Prostate gland (tissue), 2 donors: ENCODE measurements around the gene ABCB8. TPM values are rescaled to one million over a fixed set of nuclear protein-coding genes. Genes with fewer than 3 reads are reported as not detected.
A peak's percentile ranks its signal among the peaks of the same experiment; 100 is the strongest.

Experiments
- DNase-seq: peaks from one replicate; pipeline ENCODE4 v3.0.0-alpha.2; 2019; ENCODE audit warnings: low spot score
- H3K27ac ChIP-seq, 2 donors: fragments of 200-600 bp; sonication (generic); 2 replicates each; pipeline ENCODE4 v1.5.1; 2017 to 2019
- H3K27me3 ChIP-seq: fragments of 200-600 bp; sonication (generic); replicated peaks from 2 replicates; pipeline ENCODE4 v1.5.1; 2019; ENCODE audit not compliant: insufficient read depth
- H3K36me3 ChIP-seq, 2 donors: fragments of 200-600 bp; sonication (generic); 1 replicate in 1 of 2; 2 replicates in 1 of 2; pipeline versions ENCODE4 v1.5.1 to v1.8.1; 2017 to 2019
- H3K4me1 ChIP-seq: fragments of 200-600 bp; sonication (generic); replicated peaks from 2 replicates; pipeline ENCODE4 v1.5.1; 2019
- H3K4me3 ChIP-seq, 2 donors: fragments of 200-600 bp; sonication (generic); 2 replicates each; pipeline ENCODE4 v1.5.1; 2017 to 2019
- H3K9me3 ChIP-seq: fragments of 200-600 bp; sonication (generic); 2 replicates; pipeline ENCODE4 v1.5.1; 2017
- POLR2A ChIP-seq: fragments of 450-650 bp; IDR thresholded peaks from one replicate; pipeline ENCODE4 v1.6.1; 2016; ENCODE audit warnings: antibody characterized with exemption, mild to moderate bottlenecking
- POLR2AphosphoS5 ChIP-seq: sonication (generic); formaldehyde crosslinking; IDR thresholded peaks from one replicate; pipeline ENCODE4 v1.6.1; 2017; ENCODE audit warnings: antibody characterized with exemption
- WGBS: methylation state at CpG from one replicate; pipeline ENCODE4 v1.1.5; 2018; 5-methylcytosine and 5-hydroxymethylcytosine counted together
- intact Hi-C: fragments of 100-400 bp; cut with DNase I; formaldehyde crosslinking; loops from one replicate; pipeline ENCODE4 v1.14.2; 2022
- total RNA-seq, 2 donors: library from RNA; depleted of rRNA; stranded (reverse); fragments of >200 nt; gene quantifications; one replicate each; pipeline ENCODE4 v1.1.0, GENCODE V29; 2016
- TF ChIP-seq, protein P1 (sequence below), 4 experiments: fragments of 200-600 bp in 2 of 4; fragments of 450-650 bp in 2 of 4; sonication (generic) in 2 of 4; IDR thresholded peaks; 1 replicate in 3 of 4; 2 replicates in 1 of 4; pipeline ENCODE4 v1.5.1; 2016 to 2019; ENCODE audit warnings: antibody characterized with exemption in 4 of 4, mild to moderate bottlenecking in 2 of 4, moderate library complexity in 2 of 4

ABCB8 gene
- total RNA-seq, 2 donors from 2014 or later: 26.4 to 50.6 TPM

DNA sequence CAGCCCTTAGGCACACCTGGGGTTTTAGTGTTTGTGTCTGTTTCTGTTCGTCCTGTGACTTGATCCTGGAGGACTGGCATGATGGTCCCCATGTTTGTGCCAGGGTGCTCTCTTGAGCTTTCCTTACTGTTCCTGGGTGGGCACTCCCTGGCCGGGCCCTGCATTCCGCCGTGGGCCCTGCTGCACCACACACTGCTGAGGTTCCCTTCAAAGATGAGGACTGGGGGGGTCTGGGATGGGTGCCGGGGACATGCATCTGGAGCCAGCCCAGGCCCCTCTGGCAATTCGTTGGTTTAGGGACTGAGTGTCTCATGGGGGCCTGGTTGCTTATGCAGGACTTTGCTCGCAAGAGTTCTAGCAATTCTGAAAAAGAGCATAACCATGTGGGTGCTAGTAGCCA lies 62.8 kb downstream of the ABCB8 start:
- Histone ChIP-seq H3K4me3 (no peak overlapping the region), H3K27ac (no peak overlapping the region), H3K9me3 (no peaks in the 10 kb centered on the region), H3K4me1 (peaks cover 16% of the 10 kb centered on the region), H3K36me3 (no peaks in the 10 kb centered on the region), H3K27me3 (no peaks in the 10 kb centered on the region)
- 83% methylated on average over 7 of the region's 7 CpGs for WGBS
- no peak for DNase-seq
- TF ChIP-seq, protein P1, sequence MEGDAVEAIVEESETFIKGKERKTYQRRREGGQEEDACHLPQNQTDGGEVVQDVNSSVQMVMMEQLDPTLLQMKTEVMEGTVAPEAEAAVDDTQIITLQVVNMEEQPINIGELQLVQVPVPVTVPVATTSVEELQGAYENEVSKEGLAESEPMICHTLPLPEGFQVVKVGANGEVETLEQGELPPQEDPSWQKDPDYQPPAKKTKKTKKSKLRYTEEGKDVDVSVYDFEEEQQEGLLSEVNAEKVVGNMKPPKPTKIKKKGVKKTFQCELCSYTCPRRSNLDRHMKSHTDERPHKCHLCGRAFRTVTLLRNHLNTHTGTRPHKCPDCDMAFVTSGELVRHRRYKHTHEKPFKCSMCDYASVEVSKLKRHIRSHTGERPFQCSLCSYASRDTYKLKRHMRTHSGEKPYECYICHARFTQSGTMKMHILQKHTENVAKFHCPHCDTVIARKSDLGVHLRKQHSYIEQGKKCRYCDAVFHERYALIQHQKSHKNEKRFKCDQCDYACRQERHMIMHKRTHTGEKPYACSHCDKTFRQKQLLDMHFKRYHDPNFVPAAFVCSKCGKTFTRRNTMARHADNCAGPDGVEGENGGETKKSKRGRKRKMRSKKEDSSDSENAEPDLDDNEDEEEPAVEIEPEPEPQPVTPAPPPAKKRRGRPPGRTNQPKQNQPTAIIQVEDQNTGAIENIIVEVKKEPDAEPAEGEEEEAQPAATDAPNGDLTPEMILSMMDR (IDR thresholded peaks at IDR 0.05): no peak
- TF ChIP-seq POLR2AphosphoS5: no peak
- TF ChIP-seq POLR2A: no peak
- intact Hi-C loops: no loop called here

DNA sequence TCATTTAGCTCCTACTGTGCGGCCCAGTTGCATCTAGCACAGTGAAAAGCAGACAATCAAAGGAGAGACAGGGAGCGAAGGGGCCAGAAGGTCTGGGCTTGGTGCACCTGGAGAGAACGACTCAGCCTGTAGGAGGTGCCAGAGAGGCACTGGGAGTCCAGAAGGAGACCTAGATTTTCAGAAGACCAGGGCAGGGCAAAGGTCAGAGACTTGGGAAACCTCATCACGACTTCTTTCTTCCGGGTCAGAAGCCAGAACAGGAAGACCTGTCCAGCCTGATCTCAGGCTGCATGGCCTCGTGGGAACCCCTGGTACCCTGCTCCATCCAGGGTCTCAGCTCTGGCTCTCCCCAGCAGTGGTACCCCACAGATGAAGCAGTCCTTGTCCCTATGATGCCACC lies 63.2 kb downstream of the ABCB8 start:
- TF ChIP-seq, protein P1 (IDR thresholded peaks at IDR 0.05): peak in 1 of 4 experiments; percentile 10
- TF ChIP-seq POLR2A (no peak), POLR2AphosphoS5 (no peak)
- H3K27me3 ChIP-seq: no peaks in the 10 kb centered on the region
- DNase-seq: no peak
- peaks cover 16% of the 10 kb centered on the region for H3K4me1 ChIP-seq
- H3K9me3 ChIP-seq: no peaks in the 10 kb centered on the region
- H3K4me3 ChIP-seq: no peak overlapping the region
- H3K27ac ChIP-seq: no peak overlapping the region
- WGBS: 48% methylated on average over 5 of the region's 6 CpGs
- H3K36me3 ChIP-seq: no peaks in the 10 kb centered on the region
- intact Hi-C loops: no loop called here

DNA sequence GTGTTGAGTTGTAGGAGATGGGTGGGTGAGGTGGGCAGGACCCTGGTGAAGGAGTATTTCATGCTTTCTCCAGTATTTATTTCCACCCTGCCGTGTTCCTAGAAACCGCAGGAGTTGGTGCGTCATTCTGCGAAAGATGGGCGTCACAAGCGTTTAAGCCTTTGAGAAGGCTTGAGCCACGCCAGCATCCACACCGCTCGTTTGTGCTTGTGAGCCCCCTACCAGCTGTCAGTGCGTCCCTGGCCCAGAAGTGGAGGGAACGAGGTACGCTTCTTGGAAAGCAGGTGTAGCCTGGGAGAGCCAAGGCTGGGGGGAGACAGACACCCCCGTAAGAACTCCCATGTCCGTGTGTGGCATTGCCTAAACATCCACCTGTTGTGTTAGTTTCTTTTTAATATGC lies 63.7 kb downstream of the ABCB8 start:
- TF ChIP-seq, protein P1 (IDR thresholded peaks at IDR 0.05): no peak
- no peak for TF ChIP-seq POLR2AphosphoS5
- TF ChIP-seq POLR2A: no peak
- no peaks in the 10 kb centered on the region for H3K36me3 ChIP-seq
- intact Hi-C loops: no loop called here
- H3K4me1 ChIP-seq: peaks cover 16% of the 10 kb centered on the region
- no peak overlapping the region for H3K27ac ChIP-seq
- no peak for DNase-seq
- no peak overlapping the region for H3K4me3 ChIP-seq
- no peaks in the 10 kb centered on the region for H3K27me3 ChIP-seq
- 87% methylated on average over 14 of the region's 14 CpGs for WGBS
- H3K9me3 ChIP-seq: no peaks in the 10 kb centered on the region

- intact Hi-C loops: no loop called here
- Histone ChIP-seq H3K36me3 (no peaks in the 10 kb centered on the region), H3K4me1 (peaks cover 4% of the 10 kb centered on the region), H3K27ac (no peak overlapping the region), H3K9me3 (no peaks in the 10 kb centered on the region), H3K27me3 (no peaks in the 10 kb centered on the region), H3K4me3 (no peak overlapping the region)
- TF ChIP-seq POLR2AphosphoS5: no peak
- no peak for TF ChIP-seq POLR2A
- TF ChIP-seq, protein P1 (IDR thresholded peaks at IDR 0.05): no peak
- 91% methylated on average over 6 of the region's 6 CpGs for WGBS
- DNase-seq: no peak
Measured at GRCh38 chr7:151093748-151094147, 65.5 kb downstream of the ABCB8 start.

GRCh38 chr7:151094675-151095074 lies 66.4 kb downstream of the ABCB8 start:
- WGBS: 90% methylated on average over 5 of the region's 5 CpGs
- H3K4me1 ChIP-seq: peaks cover under 1% of the 10 kb centered on the region

More at GRCh38 chr7:151094675-151095074, 66.4 kb downstream of the ABCB8 start:
- Histone ChIP-seq H3K27me3 (no peaks in the 10 kb centered on the region), H3K4me3 (no peak overlapping the region), H3K36me3 (no peaks in the 10 kb centered on the region), H3K9me3 (no peaks in the 10 kb centered on the region), H3K27ac (no peak overlapping the region)
- intact Hi-C loops: no loop called here
- TF ChIP-seq POLR2A (no peak), POLR2AphosphoS5 (no peak)
- TF ChIP-seq, protein P1 (IDR thresholded peaks at IDR 0.05): no peak
- DNase-seq: no peak
